ENCODE results near the gene ARHGAP33.

ARHGAP33 gene

DNA sequence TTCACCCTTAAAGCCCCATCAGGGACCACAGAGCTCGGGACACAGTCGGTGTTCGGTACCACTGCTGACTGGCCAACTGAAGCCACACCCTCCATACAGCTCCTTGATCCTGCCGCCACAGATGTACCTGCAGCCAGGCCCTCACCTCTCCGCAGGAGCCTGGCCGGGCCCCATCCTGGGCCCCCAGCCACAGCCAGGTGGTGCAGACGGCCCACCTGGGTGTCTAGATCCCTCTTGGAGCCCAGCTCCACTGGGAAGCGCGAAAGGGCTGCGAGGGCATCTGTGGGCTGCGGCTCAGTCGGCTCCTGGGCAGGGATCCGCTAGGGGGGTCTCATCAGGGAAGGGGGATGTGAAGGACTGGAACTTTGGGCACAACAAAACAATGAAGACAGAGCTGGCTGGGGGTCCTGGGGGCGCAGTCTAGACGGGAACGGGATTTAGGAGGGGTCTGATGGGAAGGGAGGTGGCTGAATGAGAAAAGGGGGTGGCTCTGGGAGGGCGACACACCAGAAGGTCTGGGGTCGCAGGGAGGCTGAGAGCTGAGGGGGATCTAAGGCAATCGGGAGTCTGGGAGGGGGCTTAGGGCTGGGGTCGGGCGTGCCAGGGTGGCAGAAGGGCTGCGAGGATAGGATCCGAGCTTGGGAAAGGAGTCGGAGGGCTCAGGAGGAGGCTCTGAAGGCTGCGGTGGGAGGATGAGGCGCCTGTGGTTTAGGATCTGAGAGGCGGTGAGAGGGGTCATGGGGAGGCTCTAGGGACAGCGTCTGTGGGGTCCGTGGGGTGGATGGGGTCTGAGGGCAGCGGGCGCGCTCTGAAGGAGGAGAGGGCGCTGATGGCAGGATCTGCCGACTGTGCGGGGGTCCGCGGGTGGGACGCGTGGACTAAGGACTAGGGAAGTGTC is 21.5 kb downstream of the ARHGAP33 start:
- Histone ChIP-seq H3K36me3 (ENCODE audit: low read depth) (no peaks in the 10 kb centered on the region), H3K27me3 (ENCODE audit: insufficient read depth, poor library complexity, severe bottlenecking) (no peaks in the 10 kb centered on the region), H3K4me1 (ENCODE audit: insufficient read depth, poor library complexity, severe bottlenecking) (no peaks in the 10 kb centered on the region), H3K4me3 (ENCODE audit: severe bottlenecking) (no peak overlapping the region), H3K27ac (ENCODE audit: poor library complexity, severe bottlenecking) (no peak overlapping the region), H3K9me3 (ENCODE audit: severe bottlenecking) (no peaks in the 10 kb centered on the region)
- no peak for ATAC-seq (ENCODE audit: low read depth)
- TF ChIP-seq, protein P1, sequence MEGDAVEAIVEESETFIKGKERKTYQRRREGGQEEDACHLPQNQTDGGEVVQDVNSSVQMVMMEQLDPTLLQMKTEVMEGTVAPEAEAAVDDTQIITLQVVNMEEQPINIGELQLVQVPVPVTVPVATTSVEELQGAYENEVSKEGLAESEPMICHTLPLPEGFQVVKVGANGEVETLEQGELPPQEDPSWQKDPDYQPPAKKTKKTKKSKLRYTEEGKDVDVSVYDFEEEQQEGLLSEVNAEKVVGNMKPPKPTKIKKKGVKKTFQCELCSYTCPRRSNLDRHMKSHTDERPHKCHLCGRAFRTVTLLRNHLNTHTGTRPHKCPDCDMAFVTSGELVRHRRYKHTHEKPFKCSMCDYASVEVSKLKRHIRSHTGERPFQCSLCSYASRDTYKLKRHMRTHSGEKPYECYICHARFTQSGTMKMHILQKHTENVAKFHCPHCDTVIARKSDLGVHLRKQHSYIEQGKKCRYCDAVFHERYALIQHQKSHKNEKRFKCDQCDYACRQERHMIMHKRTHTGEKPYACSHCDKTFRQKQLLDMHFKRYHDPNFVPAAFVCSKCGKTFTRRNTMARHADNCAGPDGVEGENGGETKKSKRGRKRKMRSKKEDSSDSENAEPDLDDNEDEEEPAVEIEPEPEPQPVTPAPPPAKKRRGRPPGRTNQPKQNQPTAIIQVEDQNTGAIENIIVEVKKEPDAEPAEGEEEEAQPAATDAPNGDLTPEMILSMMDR (IDR thresholded peaks at IDR 0.05; ENCODE audit: poor library complexity, severe bottlenecking): no peak
- DNase-seq (ENCODE audit: low spot score): no peak

- H3K36me3 ChIP-seq (ENCODE audit: low read depth): no peaks in the 10 kb centered on the region
- H3K4me1 ChIP-seq (ENCODE audit: insufficient read depth, poor library complexity, severe bottlenecking): no peaks in the 10 kb centered on the region
- no peaks in the 10 kb centered on the region for H3K9me3 ChIP-seq (ENCODE audit: severe bottlenecking)
- no peak overlapping the region for H3K4me3 ChIP-seq (ENCODE audit: severe bottlenecking)
- no peak; the same call in 2 of the 3 replicates for ATAC-seq (ENCODE audit: low read depth)
- no peak for DNase-seq (ENCODE audit: low spot score)
- H3K27me3 ChIP-seq (ENCODE audit: insufficient read depth, poor library complexity, severe bottlenecking): no peaks in the 10 kb centered on the region
- H3K27ac ChIP-seq (ENCODE audit: poor library complexity, severe bottlenecking): no peak overlapping the region
- TF ChIP-seq, protein P1 (IDR thresholded peaks at IDR 0.05; ENCODE audit: poor library complexity, severe bottlenecking): no peak
Measured at GRCh38 chr19:35797663-35798062, 22.3 kb downstream of the ARHGAP33 start.

DNA sequence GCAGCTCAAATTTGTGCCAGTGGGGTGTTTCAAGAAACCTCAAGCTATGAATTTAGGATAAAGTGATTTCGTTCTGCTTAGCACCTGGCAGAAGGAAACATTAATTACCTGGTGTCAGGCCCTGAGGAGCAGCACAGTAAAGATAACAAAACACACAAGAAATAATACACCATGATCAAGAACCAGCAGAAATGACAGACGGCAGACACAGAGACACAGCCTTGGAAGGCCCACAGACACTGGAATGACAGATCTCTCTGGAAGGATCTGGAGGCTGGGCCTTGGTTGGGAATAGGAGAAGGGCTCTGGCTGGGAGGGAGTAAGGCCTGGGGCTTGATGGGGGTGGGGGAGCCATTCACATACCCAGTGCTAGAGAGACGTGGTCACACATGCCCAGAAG is 26.5 kb downstream of the ARHGAP33 start:
- H3K4me1 ChIP-seq (ENCODE audit: insufficient read depth, poor library complexity, severe bottlenecking): no peaks in the 10 kb centered on the region

DNA sequence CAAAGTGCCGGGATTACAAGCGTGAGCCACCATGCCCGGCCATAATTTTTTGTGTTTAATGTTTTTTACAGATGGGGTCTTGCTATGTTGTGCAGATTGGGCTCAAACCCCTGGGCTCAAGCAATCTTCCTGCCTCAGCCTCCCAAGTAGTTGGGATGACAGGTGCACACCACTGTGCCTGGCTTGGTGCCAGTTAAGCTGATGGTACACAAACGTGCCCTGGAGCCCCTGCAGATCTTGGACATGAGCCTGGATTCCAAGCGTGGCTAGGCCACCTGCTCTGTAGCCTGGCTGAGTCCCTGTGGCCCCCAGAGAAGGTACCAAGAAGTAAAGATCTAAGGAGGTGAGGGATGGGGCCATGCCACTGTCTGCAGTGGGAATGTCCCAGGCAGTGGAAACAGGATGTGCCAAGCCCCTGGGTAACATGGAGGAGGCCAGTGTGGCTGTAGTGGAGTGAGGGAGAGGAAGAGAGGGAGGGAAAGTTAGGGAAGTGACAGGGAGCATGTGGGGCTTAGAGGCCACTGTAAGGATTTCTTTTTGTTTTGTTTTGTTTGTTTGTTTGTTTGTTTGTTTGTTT is 30.2 kb downstream of the ARHGAP33 start:
- no peaks in the 10 kb centered on the region for H3K4me1 ChIP-seq (ENCODE audit: insufficient read depth, poor library complexity, severe bottlenecking)
- no peak for ATAC-seq (ENCODE audit: low read depth)
- no peak overlapping the region for H3K27ac ChIP-seq (ENCODE audit: poor library complexity, severe bottlenecking)
- H3K4me3 ChIP-seq (ENCODE audit: severe bottlenecking): no peak overlapping the region
- no peaks in the 10 kb centered on the region for H3K36me3 ChIP-seq (ENCODE audit: low read depth)
- H3K27me3 ChIP-seq (ENCODE audit: insufficient read depth, poor library complexity, severe bottlenecking): no peaks in the 10 kb centered on the region
- TF ChIP-seq, protein P1 (IDR thresholded peaks at IDR 0.05; ENCODE audit: poor library complexity, severe bottlenecking): no peak
- H3K9me3 ChIP-seq (ENCODE audit: severe bottlenecking): no peaks in the 10 kb centered on the region
- DNase-seq (ENCODE audit: low spot score): no peak

More for the DNA sequence above, 26.5 kb downstream of the ARHGAP33 start:
- H3K27me3 ChIP-seq (ENCODE audit: insufficient read depth, poor library complexity, severe bottlenecking): no peaks in the 10 kb centered on the region
- TF ChIP-seq, protein P1 (IDR thresholded peaks at IDR 0.05; ENCODE audit: poor library complexity, severe bottlenecking): no peak
- H3K9me3 ChIP-seq (ENCODE audit: severe bottlenecking): no peaks in the 10 kb centered on the region
- H3K36me3 ChIP-seq (ENCODE audit: low read depth): no peaks in the 10 kb centered on the region
- ATAC-seq (ENCODE audit: low read depth): no peak
- H3K4me3 ChIP-seq (ENCODE audit: severe bottlenecking): no peak overlapping the region
- no peak for DNase-seq (ENCODE audit: low spot score)
- H3K27ac ChIP-seq (ENCODE audit: poor library complexity, severe bottlenecking): no peak overlapping the region

DNA sequence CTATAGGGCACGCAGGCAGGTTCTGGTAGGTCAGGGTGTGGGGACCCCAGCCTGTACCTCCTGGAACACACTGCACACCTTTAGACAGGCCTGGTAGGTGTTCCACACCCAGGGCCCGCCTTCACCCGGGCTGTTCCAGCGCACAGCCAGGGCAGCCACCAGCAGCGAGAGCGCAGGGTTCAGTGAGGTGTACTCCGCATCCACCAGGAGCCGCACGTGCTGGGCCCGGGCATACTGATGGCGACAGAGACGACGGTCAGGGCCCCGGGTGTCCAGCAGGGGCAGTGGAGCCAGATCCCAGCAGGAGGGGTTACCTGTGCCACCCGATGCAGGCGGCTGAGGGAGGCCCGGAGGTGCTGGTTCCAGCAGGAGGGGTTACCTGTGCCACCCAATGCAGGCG is 31.2 kb downstream of the ARHGAP33 start:
- no peaks in the 10 kb centered on the region for H3K36me3 ChIP-seq (ENCODE audit: low read depth)
- ATAC-seq (ENCODE audit: low read depth) (no peak), DNase-seq (ENCODE audit: low spot score) (no peak)
- no peak overlapping the region for H3K27ac ChIP-seq (ENCODE audit: poor library complexity, severe bottlenecking)
- no peaks in the 10 kb centered on the region for H3K4me1 ChIP-seq (ENCODE audit: insufficient read depth, poor library complexity, severe bottlenecking)
- TF ChIP-seq, protein P1 (IDR thresholded peaks at IDR 0.05; ENCODE audit: poor library complexity, severe bottlenecking): no peak
- H3K4me3 ChIP-seq (ENCODE audit: severe bottlenecking): no peak overlapping the region
- no peaks in the 10 kb centered on the region for H3K9me3 ChIP-seq (ENCODE audit: severe bottlenecking)
- H3K27me3 ChIP-seq (ENCODE audit: insufficient read depth, poor library complexity, severe bottlenecking): no peaks in the 10 kb centered on the region
